GM23338 (cell line): ENCODE results near the gene SMIM43. TPM values are rescaled to one million over a fixed set of nuclear protein-coding genes. Genes with fewer than 3 reads are reported as not detected.

Source experiments
- ATAC-seq: fragments of 200-7000 bp; cut with Tn5 transposase; 3 replicates; pipeline ENCODE4 v1.9.1; 2020
- DNase-seq: peaks from one replicate; pipeline ENCODE4 v3.0.0-alpha.2; 2015; ENCODE audit warnings: low spot score
- H2AFZ ChIP-seq: fragments of 200-600 bp; sonication (generic); 2 replicates; pipeline ENCODE4 v1.8.0; 2016; ENCODE audit warnings: antibody characterized with exemption, mild to moderate bottlenecking, moderate library complexity
- H3F3A ChIP-seq: fragments of 200-600 bp; sonication (generic); replicated peaks from 2 replicates; pipeline ENCODE4 v1.8.0; 2017; ENCODE audit warnings: antibody characterized with exemption, mixed run types, low read depth
- H3K27ac ChIP-seq: fragments of 200-600 bp; sonication (generic); 2 replicates; pipeline ENCODE4 v1.6.1; 2016; ENCODE audit warnings: low read depth
- H3K27me3 ChIP-seq: fragments of 200-600 bp; sonication (generic); 2 replicates; pipeline ENCODE4 v1.8.0; 2016; ENCODE audit warnings: mild to moderate bottlenecking, mixed run types, moderate library complexity; ENCODE audit not compliant: insufficient read depth
- H3K36me3 ChIP-seq: fragments of 200-600 bp; sonication (generic); 2 replicates; pipeline ENCODE4 v1.8.0; 2016; ENCODE audit warnings: mild to moderate bottlenecking; ENCODE audit not compliant: insufficient read depth
- H3K4me1 ChIP-seq: fragments of 200-600 bp; sonication (generic); 2 replicates; pipeline ENCODE4 v1.8.0; 2016; ENCODE audit warnings: mild to moderate bottlenecking, moderate library complexity; ENCODE audit not compliant: insufficient read depth
- H3K4me2 ChIP-seq: fragments of 200-600 bp; sonication (generic); 2 replicates; pipeline ENCODE4 v1.7.1; 2017; ENCODE audit warnings: mixed run types
- H3K4me3 ChIP-seq: fragments of 200-600 bp; sonication (generic); 2 replicates; pipeline ENCODE4 v1.6.1; 2016; ENCODE audit warnings: mixed run types
- H3K79me2 ChIP-seq: fragments of 200-600 bp; sonication (generic); replicated peaks from 2 replicates; pipeline ENCODE4 v1.8.0; 2017; ENCODE audit warnings: mild to moderate bottlenecking; ENCODE audit not compliant: insufficient read depth
- H3K9me2 ChIP-seq: fragments of 200-600 bp; sonication (generic); 2 replicates; pipeline ENCODE4 v1.8.0; 2017; ENCODE audit not compliant: insufficient read depth
- H4K20me1 ChIP-seq: fragments of 200-600 bp; sonication (generic); replicated peaks from 2 replicates; pipeline ENCODE4 v1.8.0; 2017; ENCODE audit warnings: mild to moderate bottlenecking; ENCODE audit not compliant: insufficient read depth
- H3K27ac Mint-ChIP-seq: 2 replicates; pipeline ENCODE4 v1.8.0; 2020; ENCODE audit warnings: inconsistent platforms, mild to moderate bottlenecking, moderate library complexity, mixed read lengths
- H3K27me3 Mint-ChIP-seq: 3 replicates; pipeline ENCODE4 v1.8.0; 2022; ENCODE audit warnings: low read depth, mild to moderate bottlenecking, moderate library complexity, mixed read lengths, inconsistent platforms; ENCODE audit not compliant: insufficient read depth, poor library complexity
- H3K36me3 Mint-ChIP-seq: 3 replicates; pipeline ENCODE4 v1.8.0; 2021; ENCODE audit warnings: low read depth, mild to moderate bottlenecking, inconsistent platforms, moderate library complexity, mixed read lengths
- H3K4me1 Mint-ChIP-seq: 3 replicates; pipeline ENCODE4 v1.8.0; 2020; ENCODE audit warnings: mild to moderate bottlenecking, inconsistent platforms, mixed read lengths
- H3K4me3 Mint-ChIP-seq: 3 replicates; pipeline ENCODE4 v1.8.0; 2021; ENCODE audit warnings: moderate library complexity, mild to moderate bottlenecking, inconsistent platforms, mixed read lengths
- H3K9me3 Mint-ChIP-seq: 3 replicates; pipeline ENCODE4 v1.8.0; 2020; ENCODE audit warnings: moderate library complexity, mild to moderate bottlenecking, inconsistent platforms, mixed read lengths
- CREB1 ChIP-seq: fragments of 250-450 bp; sonication (Bioruptor Pico); IDR thresholded peaks from 2 replicates; pipeline ENCODE4 v1.5.0; 2020; ENCODE audit warnings: low read depth, mild to moderate bottlenecking, moderate library complexity
- EZH2 ChIP-seq: fragments of 200-600 bp; sonication (generic); IDR thresholded peaks from one replicate; pipeline ENCODE4 v1.8.0; 2017; ENCODE audit warnings: antibody characterized with exemption, mild to moderate bottlenecking, low read depth; ENCODE audit not compliant: unreplicated experiment
- EZH2phosphoT487 ChIP-seq: fragments of 200-600 bp; sonication (generic); IDR thresholded peaks from one replicate; pipeline ENCODE4 v1.8.1; 2018; ENCODE audit warnings: antibody characterized with exemption; ENCODE audit not compliant: unreplicated experiment
- JUNB ChIP-seq: IDR thresholded peaks from one replicate; pipeline ENCODE4 v1.6.1; 2016; ENCODE audit warnings: antibody characterized with exemption; ENCODE audit not compliant: unreplicated experiment
- NANOG ChIP-seq: IDR thresholded peaks from 2 replicates; pipeline ENCODE4 v1.6.1; 2016; ENCODE audit warnings: antibody characterized with exemption, borderline replicate concordance
- STAT1 ChIP-seq: IDR thresholded peaks from one replicate; pipeline ENCODE4 v1.6.1; 2016; ENCODE audit warnings: antibody characterized with exemption; ENCODE audit not compliant: unreplicated experiment
- ZNF114 ChIP-seq: fragments of 250-450 bp; sonication (Bioruptor Pico); IDR thresholded peaks from 2 replicates; pipeline ENCODE4 v1.5.0; 2020; ENCODE audit warnings: mild to moderate bottlenecking, moderate library complexity
- ZNF331 ChIP-seq: fragments of 250-450 bp; sonication (Bioruptor Pico); IDR thresholded peaks from 2 replicates; pipeline ENCODE4 v1.5.0; 2020; ENCODE audit warnings: low read depth, mild to moderate bottlenecking, moderate library complexity
- polyA plus RNA-seq: library from polyadenylated mRNA; unstranded; fragments of >200 nt; fragmentation: Nextera tagmentation; extraction: Ambion mirVana; gene quantifications from 2 replicates; pipeline ENCODE4 v1.2.1, GENCODE V29; 2016
- total RNA-seq: library from RNA; depleted of rRNA; stranded (reverse); fragments of >200 nt; shearing (Covaris generic); gene quantifications from 2 replicates; pipeline ENCODE4 v1.2.3, GENCODE V29; 2014
- TF ChIP-seq, protein P1 (sequence below): fragments of 250-450 bp; sonication (Bioruptor Pico); IDR thresholded peaks from 2 replicates; pipeline ENCODE4 v1.5.0; 2020; ENCODE audit warnings: mild to moderate bottlenecking, moderate library complexity
- TF ChIP-seq, protein P2 (sequence below): IDR thresholded peaks from one replicate; pipeline ENCODE4 v1.6.1; 2018; ENCODE audit warnings: antibody characterized with exemption; ENCODE audit not compliant: unreplicated experiment
- TF ChIP-seq, protein P3 (sequence below): IDR thresholded peaks from 2 replicates; pipeline ENCODE4 v1.6.1; 2016; ENCODE audit warnings: antibody characterized with exemption

The SMIM43 gene
- total and polyA plus RNA-seq, 2 experiments from 2014 or later, result 0.26 to 0.56 TPM

DNA sequence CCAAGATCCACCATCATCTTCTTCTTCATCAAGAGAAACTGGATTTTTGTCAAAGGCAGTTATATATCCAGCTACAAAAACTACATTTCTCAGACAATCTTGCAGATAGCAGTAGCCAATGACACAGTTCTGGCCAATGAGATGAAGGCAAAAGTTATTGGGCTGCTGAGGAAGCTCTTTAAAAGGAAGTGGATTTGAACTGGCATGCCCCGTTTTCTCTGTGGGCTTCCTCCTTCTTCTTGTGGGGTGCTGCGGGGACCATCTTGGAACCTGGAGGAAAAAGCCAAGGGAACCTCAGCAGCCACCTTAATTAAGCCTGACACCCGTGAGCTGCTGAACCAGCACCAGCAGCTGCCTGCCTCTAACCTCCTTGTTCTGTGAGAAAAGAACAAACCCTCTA, 4.8 kb downstream of the SMIM43 start:
- Mint-ChIP-seq H3K4me1 (peaks cover 7% of the 10 kb centered on the region; the same call in 2 of the 3 replicates), H3K27ac (no peak overlapping the region), H3K9me3 (no peaks in the 10 kb centered on the region), H3K27me3 (peaks cover 30% of the 10 kb centered on the region), H3K4me3 (no peak overlapping the region), H3K36me3 (no peaks in the 10 kb centered on the region)
- H3K4me1 ChIP-seq, result peaks cover 8% of the 10 kb centered on the region; the same call in 1 of the 2 replicates
- H2AFZ ChIP-seq, result no peak overlapping the region
- H3K27me3 ChIP-seq, result peaks cover 59% of the 10 kb centered on the region
- H3K79me2 ChIP-seq, result no peaks in the 10 kb centered on the region
- H3K4me2 ChIP-seq, result no peak overlapping the region
- DNase-seq, result no peak
- H3K36me3 ChIP-seq, result no peaks in the 10 kb centered on the region
- no peaks in the 10 kb centered on the region for H3F3A ChIP-seq
- no peak overlapping the region for H3K4me3 ChIP-seq
- H3K9me2 ChIP-seq, result no peaks in the 10 kb centered on the region
- no peak overlapping the region for H3K27ac ChIP-seq
- no peak for TF ChIP-seq JUNB
- no peak for TF ChIP-seq EZH2
- TF ChIP-seq, protein P1, sequence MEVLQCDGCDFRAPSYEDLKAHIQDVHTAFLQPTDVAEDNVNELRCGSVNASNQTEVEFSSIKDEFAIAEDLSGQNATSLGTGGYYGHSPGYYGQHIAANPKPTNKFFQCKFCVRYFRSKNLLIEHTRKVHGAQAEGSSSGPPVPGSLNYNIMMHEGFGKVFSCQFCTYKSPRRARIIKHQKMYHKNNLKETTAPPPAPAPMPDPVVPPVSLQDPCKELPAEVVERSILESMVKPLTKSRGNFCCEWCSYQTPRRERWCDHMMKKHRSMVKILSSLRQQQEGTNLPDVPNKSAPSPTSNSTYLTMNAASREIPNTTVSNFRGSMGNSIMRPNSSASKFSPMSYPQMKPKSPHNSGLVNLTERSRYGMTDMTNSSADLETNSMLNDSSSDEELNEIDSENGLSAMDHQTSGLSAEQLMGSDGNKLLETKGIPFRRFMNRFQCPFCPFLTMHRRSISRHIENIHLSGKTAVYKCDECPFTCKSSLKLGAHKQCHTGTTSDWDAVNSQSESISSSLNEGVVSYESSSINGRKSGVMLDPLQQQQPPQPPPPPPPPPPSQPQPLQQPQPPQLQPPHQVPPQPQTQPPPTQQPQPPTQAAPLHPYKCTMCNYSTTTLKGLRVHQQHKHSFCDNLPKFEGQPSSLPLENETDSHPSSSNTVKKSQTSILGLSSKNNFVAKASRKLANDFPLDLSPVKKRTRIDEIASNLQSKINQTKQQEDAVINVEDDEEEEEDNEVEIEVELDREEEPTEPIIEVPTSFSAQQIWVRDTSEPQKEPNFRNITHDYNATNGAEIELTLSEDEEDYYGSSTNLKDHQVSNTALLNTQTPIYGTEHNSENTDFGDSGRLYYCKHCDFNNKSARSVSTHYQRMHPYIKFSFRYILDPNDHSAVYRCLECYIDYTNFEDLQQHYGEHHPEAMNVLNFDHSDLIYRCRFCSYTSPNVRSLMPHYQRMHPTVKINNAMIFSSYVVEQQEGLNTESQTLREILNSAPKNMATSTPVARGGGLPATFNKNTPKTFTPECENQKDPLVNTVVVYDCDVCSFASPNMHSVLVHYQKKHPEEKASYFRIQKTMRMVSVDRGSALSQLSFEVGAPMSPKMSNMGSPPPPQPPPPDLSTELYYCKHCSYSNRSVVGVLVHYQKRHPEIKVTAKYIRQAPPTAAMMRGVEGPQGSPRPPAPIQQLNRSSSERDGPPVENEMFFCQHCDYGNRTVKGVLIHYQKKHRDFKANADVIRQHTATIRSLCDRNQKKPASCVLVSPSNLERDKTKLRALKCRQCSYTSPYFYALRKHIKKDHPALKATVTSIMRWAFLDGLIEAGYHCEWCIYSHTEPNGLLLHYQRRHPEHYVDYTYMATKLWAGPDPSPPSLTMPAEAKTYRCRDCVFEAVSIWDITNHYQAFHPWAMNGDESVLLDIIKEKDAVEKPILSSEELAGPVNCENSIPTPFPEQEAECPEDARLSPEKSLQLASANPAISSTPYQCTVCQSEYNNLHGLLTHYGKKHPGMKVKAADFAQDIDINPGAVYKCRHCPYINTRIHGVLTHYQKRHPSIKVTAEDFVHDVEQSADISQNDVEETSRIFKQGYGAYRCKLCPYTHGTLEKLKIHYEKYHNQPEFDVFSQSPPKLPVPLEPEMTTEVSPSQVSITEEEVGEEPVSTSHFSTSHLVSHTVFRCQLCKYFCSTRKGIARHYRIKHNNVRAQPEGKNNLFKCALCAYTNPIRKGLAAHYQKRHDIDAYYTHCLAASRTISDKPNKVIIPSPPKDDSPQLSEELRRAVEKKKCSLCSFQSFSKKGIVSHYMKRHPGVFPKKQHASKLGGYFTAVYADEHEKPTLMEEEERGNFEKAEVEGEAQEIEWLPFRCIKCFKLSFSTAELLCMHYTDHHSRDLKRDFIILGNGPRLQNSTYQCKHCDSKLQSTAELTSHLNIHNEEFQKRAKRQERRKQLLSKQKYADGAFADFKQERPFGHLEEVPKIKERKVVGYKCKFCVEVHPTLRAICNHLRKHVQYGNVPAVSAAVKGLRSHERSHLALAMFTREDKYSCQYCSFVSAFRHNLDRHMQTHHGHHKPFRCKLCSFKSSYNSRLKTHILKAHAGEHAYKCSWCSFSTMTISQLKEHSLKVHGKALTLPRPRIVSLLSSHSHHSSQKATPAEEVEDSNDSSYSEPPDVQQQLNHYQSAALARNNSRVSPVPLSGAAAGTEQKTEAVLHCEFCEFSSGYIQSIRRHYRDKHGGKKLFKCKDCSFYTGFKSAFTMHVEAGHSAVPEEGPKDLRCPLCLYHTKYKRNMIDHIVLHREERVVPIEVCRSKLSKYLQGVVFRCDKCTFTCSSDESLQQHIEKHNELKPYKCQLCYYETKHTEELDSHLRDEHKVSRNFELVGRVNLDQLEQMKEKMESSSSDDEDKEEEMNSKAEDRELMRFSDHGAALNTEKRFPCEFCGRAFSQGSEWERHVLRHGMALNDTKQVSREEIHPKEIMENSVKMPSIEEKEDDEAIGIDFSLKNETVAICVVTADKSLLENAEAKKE, result no peak
- no peak for TF ChIP-seq ZNF331 (CRISPR knock-in tag)
- TF ChIP-seq STAT1, result no peak
- TF ChIP-seq NANOG, result no peak
- H4K20me1 ChIP-seq, result no peaks in the 10 kb centered on the region
- ATAC-seq, result no peak

DNA sequence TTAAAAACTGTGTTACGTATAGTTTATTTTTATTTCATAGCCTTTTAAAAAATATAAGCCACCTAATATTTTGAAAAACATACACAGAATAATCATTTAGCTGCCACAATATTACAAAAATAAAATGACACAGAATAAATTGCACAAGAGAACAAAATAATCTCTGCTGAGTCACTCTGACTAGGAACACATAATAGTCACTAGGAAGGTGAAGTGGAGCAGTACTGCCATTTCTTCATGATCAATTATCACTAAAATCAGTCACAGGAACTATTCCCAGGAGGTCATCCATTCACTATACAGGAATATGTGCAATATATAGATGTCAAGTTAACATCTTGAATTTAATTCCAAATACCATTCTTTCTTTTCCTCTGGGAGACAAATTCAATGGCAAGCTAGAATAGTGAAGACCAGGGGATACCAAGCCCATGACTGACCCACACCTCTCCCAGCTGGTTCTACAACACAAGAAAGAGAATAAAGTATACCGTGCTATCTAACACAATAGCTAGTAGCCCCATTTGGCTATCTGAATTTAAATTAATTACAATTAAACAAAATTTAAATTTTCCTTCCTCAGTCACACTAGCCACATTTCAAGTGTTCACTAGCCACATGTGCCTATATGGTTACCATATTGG, 5.9 kb downstream of the SMIM43 start:
- Histone ChIP-seq H3F3A (no peaks in the 10 kb centered on the region), H3K4me1 (peaks cover 4% of the 10 kb centered on the region; the same call in 1 of the 2 replicates), H3K4me2 (no peak overlapping the region), H2AFZ (no peak overlapping the region), H3K27me3 (peaks cover 48% of the 10 kb centered on the region), H3K79me2 (no peaks in the 10 kb centered on the region), H3K36me3 (no peaks in the 10 kb centered on the region), H4K20me1 (no peaks in the 10 kb centered on the region), H3K4me3 (no peak overlapping the region), H3K9me2 (peaks cover 4% of the 10 kb centered on the region; the same call in 1 of the 2 replicates), H3K27ac (no peak overlapping the region)
- Mint-ChIP-seq H3K36me3 (no peaks in the 10 kb centered on the region), H3K27ac (no peak overlapping the region), H3K4me1 (peaks cover 5% of the 10 kb centered on the region; the same call in 2 of the 3 replicates), H3K4me3 (no peak overlapping the region), H3K27me3 (peaks cover 20% of the 10 kb centered on the region), H3K9me3 (no peaks in the 10 kb centered on the region)
- ATAC-seq, result no peak
- no peak for DNase-seq
- TF ChIP-seq, protein P2, sequence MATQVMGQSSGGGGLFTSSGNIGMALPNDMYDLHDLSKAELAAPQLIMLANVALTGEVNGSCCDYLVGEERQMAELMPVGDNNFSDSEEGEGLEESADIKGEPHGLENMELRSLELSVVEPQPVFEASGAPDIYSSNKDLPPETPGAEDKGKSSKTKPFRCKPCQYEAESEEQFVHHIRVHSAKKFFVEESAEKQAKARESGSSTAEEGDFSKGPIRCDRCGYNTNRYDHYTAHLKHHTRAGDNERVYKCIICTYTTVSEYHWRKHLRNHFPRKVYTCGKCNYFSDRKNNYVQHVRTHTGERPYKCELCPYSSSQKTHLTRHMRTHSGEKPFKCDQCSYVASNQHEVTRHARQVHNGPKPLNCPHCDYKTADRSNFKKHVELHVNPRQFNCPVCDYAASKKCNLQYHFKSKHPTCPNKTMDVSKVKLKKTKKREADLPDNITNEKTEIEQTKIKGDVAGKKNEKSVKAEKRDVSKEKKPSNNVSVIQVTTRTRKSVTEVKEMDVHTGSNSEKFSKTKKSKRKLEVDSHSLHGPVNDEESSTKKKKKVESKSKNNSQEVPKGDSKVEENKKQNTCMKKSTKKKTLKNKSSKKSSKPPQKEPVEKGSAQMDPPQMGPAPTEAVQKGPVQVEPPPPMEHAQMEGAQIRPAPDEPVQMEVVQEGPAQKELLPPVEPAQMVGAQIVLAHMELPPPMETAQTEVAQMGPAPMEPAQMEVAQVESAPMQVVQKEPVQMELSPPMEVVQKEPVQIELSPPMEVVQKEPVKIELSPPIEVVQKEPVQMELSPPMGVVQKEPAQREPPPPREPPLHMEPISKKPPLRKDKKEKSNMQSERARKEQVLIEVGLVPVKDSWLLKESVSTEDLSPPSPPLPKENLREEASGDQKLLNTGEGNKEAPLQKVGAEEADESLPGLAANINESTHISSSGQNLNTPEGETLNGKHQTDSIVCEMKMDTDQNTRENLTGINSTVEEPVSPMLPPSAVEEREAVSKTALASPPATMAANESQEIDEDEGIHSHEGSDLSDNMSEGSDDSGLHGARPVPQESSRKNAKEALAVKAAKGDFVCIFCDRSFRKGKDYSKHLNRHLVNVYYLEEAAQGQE, result no peak
- TF ChIP-seq EZH2phosphoT487, result no peak
- TF ChIP-seq ZNF114 (CRISPR knock-in tag), result no peak
- no peak for TF ChIP-seq CREB1
- TF ChIP-seq NANOG, result no peak
- TF ChIP-seq, protein P3, sequence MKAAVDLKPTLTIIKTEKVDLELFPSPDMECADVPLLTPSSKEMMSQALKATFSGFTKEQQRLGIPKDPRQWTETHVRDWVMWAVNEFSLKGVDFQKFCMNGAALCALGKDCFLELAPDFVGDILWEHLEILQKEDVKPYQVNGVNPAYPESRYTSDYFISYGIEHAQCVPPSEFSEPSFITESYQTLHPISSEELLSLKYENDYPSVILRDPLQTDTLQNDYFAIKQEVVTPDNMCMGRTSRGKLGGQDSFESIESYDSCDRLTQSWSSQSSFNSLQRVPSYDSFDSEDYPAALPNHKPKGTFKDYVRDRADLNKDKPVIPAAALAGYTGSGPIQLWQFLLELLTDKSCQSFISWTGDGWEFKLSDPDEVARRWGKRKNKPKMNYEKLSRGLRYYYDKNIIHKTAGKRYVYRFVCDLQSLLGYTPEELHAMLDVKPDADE, result no peak
- TF ChIP-seq ZNF331 (CRISPR knock-in tag), result no peak
- TF ChIP-seq EZH2, result no peak
